HEK293 (cell line): Measurements from ENCODE around the gene PNMA1.

Experiments
- CTCF ChIA-PET: fragments of 350-600 bp; formaldehyde crosslinking; extraction: SDS; loops from one replicate; lab custom pipeline; 2021; ENCODE audit warnings: antibody characterized with exemption; lab: Yijun Ruan, JAX
- POLR2A ChIA-PET: fragments of 300-600 bp; formaldehyde crosslinking; extraction: SDS; loops from one replicate; lab custom pipeline; 2020; ENCODE audit warnings: antibody characterized with exemption, inconsistent platforms; lab: Yijun Ruan, JAX
- H3K27ac ChIP-seq: fragments of 200-500 bp; sonication (Bioruptor generic); 2 replicates; pipeline ENCODE4 v1.5.1; 2014; ENCODE audit warnings: low read depth, low read length, control low read depth, inconsistent platforms; ENCODE audit errors: extremely low read depth
- H3K36me3 ChIP-seq, 2 experiments: fragments of 200-500 bp in 1 of 2; sonication (Bioruptor generic) in 1 of 2; 1 replicate in 1 of 2; 2 replicates in 1 of 2; pipeline ENCODE4 v1.5.1; 2014 to 2017; ENCODE audit warnings: inconsistent platforms in 2 of 2, low read length in 2 of 2; ENCODE audit not compliant: control insufficient read depth in 2 of 2, insufficient read depth in 1 of 2
- H3K4me1 ChIP-seq: fragments of 200-500 bp; sonication (Bioruptor generic); 2 replicates; pipeline ENCODE4 v1.5.1; 2014; ENCODE audit warnings: mild to moderate bottlenecking, low read length, inconsistent platforms; ENCODE audit not compliant: control insufficient read depth, insufficient read depth
- H3K4me3 ChIP-seq: 2 replicates; pipeline ENCODE4 v1.5.1; 2011; ENCODE audit warnings: low read depth, mild to moderate bottlenecking, control low read depth, low read length, moderate library complexity
- H3K9me3 ChIP-seq: fragments of 200-500 bp; sonication (Bioruptor generic); 2 replicates; pipeline ENCODE4 v1.5.1; 2014; ENCODE audit warnings: low read depth, low read length, inconsistent platforms; ENCODE audit not compliant: control insufficient read depth, insufficient read depth
- EGR2 ChIP-seq: fragments of 450-650 bp; formaldehyde crosslinking; IDR thresholded peaks from 2 replicates; pipeline ENCODE4 v1.5.1; 2016; ENCODE audit warnings: low read depth, missing biosample characterization, missing genetic modification characterization
- IKZF3 ChIP-seq: fragments of 450-650 bp; IDR thresholded peaks from 2 replicates; pipeline ENCODE4 v1.5.0; 2018; ENCODE audit warnings: missing biosample characterization, mild to moderate bottlenecking, missing genetic modification characterization, moderate library complexity
- MZF1 ChIP-seq: fragments of 450-650 bp; formaldehyde crosslinking; IDR thresholded peaks from 2 replicates; pipeline ENCODE4 v1.5.1; 2017; ENCODE audit warnings: missing biosample characterization, missing genetic modification characterization, borderline replicate concordance
- SP3 ChIP-seq: fragments of 450-650 bp; formaldehyde crosslinking; IDR thresholded peaks from 2 replicates; pipeline ENCODE4 v1.5.1; 2016; ENCODE audit warnings: missing biosample characterization, missing genetic modification characterization
- ZBTB17 ChIP-seq: fragments of 450-650 bp; formaldehyde crosslinking; IDR thresholded peaks from 2 replicates; pipeline ENCODE4 v1.5.1; 2016; ENCODE audit warnings: missing biosample characterization, missing genetic modification characterization
- ZBTB8A ChIP-seq: fragments of 450-650 bp; formaldehyde crosslinking; IDR thresholded peaks from 2 replicates; pipeline ENCODE4 v1.5.1; 2016; ENCODE audit warnings: missing biosample characterization, missing genetic modification characterization
- ZNF2 ChIP-seq: fragments of 450-650 bp; formaldehyde crosslinking; IDR thresholded peaks from 2 replicates; pipeline ENCODE4 v1.5.1; 2016; ENCODE audit warnings: missing biosample characterization, missing genetic modification characterization
- ZNF311 ChIP-seq: fragments of 450-650 bp; formaldehyde crosslinking; IDR thresholded peaks from 2 replicates; pipeline ENCODE4 v1.5.1; 2017; ENCODE audit warnings: missing biosample characterization, missing genetic modification characterization, borderline replicate concordance
- ZNF335 ChIP-seq: fragments of 450-650 bp; formaldehyde crosslinking; conservative IDR thresholded peaks from 2 replicates; pipeline ENCODE4 v1.5.1; 2016; ENCODE audit warnings: missing biosample characterization, missing genetic modification characterization
- ZNF391 ChIP-seq: fragments of 450-650 bp; formaldehyde crosslinking; IDR thresholded peaks from 2 replicates; pipeline ENCODE4 v1.5.1; 2016; ENCODE audit warnings: low read depth, missing biosample characterization, missing genetic modification characterization, borderline replicate concordance
- ZNF571 ChIP-seq: fragments of 450-650 bp; formaldehyde crosslinking; IDR thresholded peaks from 2 replicates; pipeline ENCODE4 v1.5.0; 2017; ENCODE audit warnings: missing biosample characterization, missing genetic modification characterization
- ZNF654 ChIP-seq: fragments of 450-650 bp; formaldehyde crosslinking; IDR thresholded peaks from 2 replicates; pipeline ENCODE4 v1.5.1; 2016; ENCODE audit warnings: low read depth, missing biosample characterization, missing genetic modification characterization
- ZNF76 ChIP-seq: fragments of 450-650 bp; formaldehyde crosslinking; IDR thresholded peaks from 2 replicates; pipeline ENCODE4; 2016; ENCODE audit warnings: low read depth, missing biosample characterization, missing genetic modification characterization, borderline replicate concordance
- TF ChIP-seq, protein P1 (sequence below): fragments of 450-650 bp; formaldehyde crosslinking; IDR thresholded peaks from 2 replicates; pipeline ENCODE4 v1.5.1; 2016; ENCODE audit warnings: missing biosample characterization, missing genetic modification characterization
- TF ChIP-seq, protein P2 (sequence below): fragments of 450-650 bp; formaldehyde crosslinking; optimal IDR thresholded peaks from 2 replicates; pipeline ENCODE3; 2016; ENCODE audit warnings: missing biosample characterization, mild to moderate bottlenecking, missing genetic modification characterization
- TF ChIP-seq, protein P3 (sequence below): fragments of 450-650 bp; formaldehyde crosslinking; IDR thresholded peaks from 2 replicates; pipeline ENCODE4 v1.5.1; 2016; ENCODE audit warnings: missing biosample characterization, missing genetic modification characterization
- TF ChIP-seq, protein P4 (sequence below): fragments of 450-650 bp; formaldehyde crosslinking; IDR thresholded peaks from 2 replicates; pipeline ENCODE4 v1.5.1; 2017; ENCODE audit warnings: missing biosample characterization, mild to moderate bottlenecking, missing genetic modification characterization, moderate library complexity
- TF ChIP-seq, protein P5 (sequence below): fragments of 450-650 bp; formaldehyde crosslinking; IDR thresholded peaks from 2 replicates; pipeline ENCODE4 v1.5.1; 2016; ENCODE audit warnings: missing biosample characterization, missing genetic modification characterization, borderline replicate concordance
- TF ChIP-seq, protein P6 (sequence below): fragments of 450-650 bp; formaldehyde crosslinking; IDR thresholded peaks from 2 replicates; pipeline ENCODE4 v1.5.1; 2016; ENCODE audit warnings: missing biosample characterization, missing genetic modification characterization
- TF ChIP-seq, protein P7 (sequence below): fragments of 450-650 bp; formaldehyde crosslinking; IDR thresholded peaks from 2 replicates; pipeline ENCODE4 v1.5.1; 2016; ENCODE audit warnings: missing biosample characterization, missing genetic modification characterization

PNMA1 gene

DNA sequence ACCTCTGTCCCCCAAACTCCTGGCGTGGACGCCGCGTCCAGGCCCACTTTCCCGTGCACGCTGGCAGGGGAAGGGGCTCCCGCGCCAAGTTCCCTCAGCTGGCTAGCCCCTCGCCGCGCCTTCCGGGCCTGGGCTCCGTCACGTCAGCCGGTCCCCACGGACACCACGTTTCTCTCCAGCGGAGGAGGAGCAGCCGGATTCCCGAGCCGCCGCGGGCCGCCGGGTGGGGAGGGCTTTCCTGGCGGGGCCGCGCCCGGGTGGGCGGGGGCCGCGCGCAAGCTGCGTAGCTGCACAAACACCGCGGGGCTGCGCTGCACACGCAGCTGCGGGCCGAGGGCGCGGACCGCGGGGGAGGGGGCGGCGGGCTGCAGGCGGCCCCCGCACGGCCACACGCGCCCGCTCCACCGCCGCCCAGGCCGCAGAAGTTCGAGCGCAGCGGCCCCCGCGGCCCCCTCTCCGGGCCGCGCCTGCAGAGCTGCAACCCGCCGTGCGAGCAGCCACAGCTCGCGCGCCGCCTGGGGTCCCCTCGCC, 45.1 kb upstream of the PNMA1 start (continued):
- TF ChIP-seq, protein P1, sequence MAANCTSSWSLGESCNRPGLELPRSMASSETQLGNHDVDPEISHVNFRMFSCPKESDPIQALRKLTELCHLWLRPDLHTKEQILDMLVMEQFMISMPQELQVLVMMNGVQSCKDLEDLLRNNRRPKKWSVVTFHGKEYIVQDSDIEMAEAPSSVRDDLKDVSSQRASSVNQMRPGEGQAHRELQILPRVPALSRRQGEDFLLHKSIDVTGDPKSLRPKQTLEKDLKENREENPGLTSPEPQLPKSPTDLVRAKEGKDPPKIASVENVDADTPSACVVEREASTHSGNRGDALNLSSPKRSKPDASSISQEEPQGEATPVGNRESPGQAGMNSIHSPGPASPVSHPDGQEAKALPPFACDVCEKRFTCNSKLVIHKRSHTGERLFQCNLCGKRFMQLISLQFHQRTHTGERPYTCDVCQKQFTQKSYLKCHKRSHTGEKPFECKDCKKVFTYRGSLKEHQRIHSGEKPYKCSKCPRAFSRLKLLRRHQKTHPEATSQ (tag by site-specific recombination), result no peak
- TF ChIP-seq, protein P2, sequence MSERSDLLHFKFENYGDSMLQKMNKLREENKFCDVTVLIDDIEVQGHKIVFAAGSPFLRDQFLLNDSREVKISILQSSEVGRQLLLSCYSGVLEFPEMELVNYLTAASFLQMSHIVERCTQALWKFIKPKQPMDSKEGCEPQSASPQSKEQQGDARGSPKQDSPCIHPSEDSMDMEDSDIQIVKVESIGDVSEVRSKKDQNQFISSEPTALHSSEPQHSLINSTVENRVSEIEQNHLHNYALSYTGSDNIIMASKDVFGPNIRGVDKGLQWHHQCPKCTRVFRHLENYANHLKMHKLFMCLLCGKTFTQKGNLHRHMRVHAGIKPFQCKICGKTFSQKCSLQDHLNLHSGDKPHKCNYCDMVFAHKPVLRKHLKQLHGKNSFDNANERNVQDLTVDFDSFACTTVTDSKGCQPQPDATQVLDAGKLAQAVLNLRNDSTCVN (tag by site-specific recombination), result peak; percentile 83
- TF ChIP-seq ZNF335 (tag by site-specific recombination), result no peak; the same call in 1 of the 2 replicates
- TF ChIP-seq, protein P3, sequence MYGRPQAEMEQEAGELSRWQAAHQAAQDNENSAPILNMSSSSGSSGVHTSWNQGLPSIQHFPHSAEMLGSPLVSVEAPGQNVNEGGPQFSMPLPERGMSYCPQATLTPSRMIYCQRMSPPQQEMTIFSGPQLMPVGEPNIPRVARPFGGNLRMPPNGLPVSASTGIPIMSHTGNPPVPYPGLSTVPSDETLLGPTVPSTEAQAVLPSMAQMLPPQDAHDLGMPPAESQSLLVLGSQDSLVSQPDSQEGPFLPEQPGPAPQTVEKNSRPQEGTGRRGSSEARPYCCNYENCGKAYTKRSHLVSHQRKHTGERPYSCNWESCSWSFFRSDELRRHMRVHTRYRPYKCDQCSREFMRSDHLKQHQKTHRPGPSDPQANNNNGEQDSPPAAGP (tag by site-specific recombination), result no peak
- no peak for TF ChIP-seq ZNF2

DNA sequence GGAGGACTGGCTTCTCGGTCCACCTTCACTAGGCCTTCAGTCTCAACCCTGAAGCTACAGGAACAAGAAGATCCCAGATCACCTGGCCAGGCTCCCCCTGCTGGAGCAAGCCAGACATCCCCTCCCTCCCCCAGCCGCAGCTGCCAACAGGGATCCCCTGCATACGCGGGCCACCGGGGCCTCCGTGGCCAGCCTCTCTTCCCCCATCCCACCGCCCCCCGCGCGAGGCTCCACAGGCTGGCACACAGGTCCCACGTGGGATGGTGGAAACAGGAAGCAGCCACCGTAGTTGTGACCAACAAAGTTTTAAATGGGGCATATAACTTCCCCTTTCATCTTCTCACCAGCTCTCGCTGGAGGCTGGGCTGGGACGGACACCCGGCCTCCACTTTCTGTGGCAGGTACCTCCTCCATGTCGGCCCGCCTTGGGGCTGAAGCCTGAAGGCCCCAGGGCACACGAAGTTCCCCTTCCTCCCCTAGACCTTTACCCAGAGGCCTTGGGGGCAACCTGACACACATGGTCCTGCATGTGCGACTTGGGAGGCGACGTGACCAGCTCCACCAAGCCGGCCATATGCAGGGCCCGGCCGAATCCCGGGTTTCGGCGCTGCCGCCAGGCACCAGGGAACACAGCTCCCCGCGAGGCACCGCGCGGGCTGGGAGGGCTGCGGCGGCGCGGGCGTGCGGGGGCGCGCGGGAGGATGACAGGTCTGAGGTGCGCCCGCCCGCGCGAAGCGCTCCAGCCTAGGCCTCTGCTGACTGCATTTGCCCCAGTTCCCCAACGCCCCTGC, 44.4 kb upstream of the PNMA1 start:
- H3K9me3 ChIP-seq, result no peaks in the 10 kb centered on the region
- TF ChIP-seq ZBTB8A (tag by site-specific recombination) (peak; percentile 78), EGR2 (tag by site-specific recombination) (peak; percentile 60; the same call in 1 of the 2 replicates), ZNF571 (tag by site-specific recombination) (no peak), ZNF654 (tag by site-specific recombination) (peak; percentile 6; the same call in 1 of the 2 replicates), ZNF76 (tag by site-specific recombination) (peak; percentile 62), SP3 (tag by site-specific recombination) (peak; percentile 25; the same call in 1 of the 2 replicates), IKZF3 (tag by site-specific recombination) (0 out of 2 replicates have a peak, but pooled peaks have one; percentile 34), ZNF311 (no peak), MZF1 (tag by site-specific recombination) (peak; percentile 81), ZBTB17 (tag by site-specific recombination) (peak; percentile 88), ZNF391 (0 out of 2 replicates have a peak, but pooled peaks have one; percentile 29)
- TF ChIP-seq, protein P4, sequence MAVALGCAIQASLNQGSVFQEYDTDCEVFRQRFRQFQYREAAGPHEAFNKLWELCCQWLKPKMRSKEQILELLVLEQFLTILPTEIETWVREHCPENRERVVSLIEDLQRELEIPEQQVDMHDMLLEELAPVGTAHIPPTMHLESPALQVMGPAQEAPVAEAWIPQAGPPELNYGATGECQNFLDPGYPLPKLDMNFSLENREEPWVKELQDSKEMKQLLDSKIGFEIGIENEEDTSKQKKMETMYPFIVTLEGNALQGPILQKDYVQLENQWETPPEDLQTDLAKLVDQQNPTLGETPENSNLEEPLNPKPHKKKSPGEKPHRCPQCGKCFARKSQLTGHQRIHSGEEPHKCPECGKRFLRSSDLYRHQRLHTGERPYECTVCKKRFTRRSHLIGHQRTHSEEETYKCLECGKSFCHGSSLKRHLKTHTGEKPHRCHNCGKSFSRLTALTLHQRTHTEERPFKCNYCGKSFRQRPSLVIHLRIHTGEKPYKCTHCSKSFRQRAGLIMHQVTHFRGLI (tag by site-specific recombination), result 0 out of 2 replicates have a peak, but pooled peaks have one; percentile 40
- TF ChIP-seq, protein P5, sequence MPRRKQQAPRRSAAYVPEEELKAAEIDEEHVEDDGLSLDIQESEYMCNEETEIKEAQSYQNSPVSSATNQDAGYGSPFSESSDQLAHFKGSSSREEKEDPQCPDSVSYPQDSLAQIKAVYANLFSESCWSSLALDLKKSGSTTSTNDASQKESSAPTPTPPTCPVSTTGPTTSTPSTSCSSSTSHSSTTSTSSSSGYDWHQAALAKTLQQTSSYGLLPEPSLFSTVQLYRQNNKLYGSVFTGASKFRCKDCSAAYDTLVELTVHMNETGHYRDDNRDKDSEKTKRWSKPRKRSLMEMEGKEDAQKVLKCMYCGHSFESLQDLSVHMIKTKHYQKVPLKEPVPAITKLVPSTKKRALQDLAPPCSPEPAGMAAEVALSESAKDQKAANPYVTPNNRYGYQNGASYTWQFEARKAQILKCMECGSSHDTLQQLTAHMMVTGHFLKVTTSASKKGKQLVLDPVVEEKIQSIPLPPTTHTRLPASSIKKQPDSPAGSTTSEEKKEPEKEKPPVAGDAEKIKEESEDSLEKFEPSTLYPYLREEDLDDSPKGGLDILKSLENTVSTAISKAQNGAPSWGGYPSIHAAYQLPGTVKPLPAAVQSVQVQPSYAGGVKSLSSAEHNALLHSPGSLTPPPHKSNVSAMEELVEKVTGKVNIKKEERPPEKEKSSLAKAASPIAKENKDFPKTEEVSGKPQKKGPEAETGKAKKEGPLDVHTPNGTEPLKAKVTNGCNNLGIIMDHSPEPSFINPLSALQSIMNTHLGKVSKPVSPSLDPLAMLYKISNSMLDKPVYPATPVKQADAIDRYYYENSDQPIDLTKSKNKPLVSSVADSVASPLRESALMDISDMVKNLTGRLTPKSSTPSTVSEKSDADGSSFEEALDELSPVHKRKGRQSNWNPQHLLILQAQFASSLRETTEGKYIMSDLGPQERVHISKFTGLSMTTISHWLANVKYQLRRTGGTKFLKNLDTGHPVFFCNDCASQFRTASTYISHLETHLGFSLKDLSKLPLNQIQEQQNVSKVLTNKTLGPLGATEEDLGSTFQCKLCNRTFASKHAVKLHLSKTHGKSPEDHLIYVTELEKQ, result no peak
- TF ChIP-seq, protein P6, sequence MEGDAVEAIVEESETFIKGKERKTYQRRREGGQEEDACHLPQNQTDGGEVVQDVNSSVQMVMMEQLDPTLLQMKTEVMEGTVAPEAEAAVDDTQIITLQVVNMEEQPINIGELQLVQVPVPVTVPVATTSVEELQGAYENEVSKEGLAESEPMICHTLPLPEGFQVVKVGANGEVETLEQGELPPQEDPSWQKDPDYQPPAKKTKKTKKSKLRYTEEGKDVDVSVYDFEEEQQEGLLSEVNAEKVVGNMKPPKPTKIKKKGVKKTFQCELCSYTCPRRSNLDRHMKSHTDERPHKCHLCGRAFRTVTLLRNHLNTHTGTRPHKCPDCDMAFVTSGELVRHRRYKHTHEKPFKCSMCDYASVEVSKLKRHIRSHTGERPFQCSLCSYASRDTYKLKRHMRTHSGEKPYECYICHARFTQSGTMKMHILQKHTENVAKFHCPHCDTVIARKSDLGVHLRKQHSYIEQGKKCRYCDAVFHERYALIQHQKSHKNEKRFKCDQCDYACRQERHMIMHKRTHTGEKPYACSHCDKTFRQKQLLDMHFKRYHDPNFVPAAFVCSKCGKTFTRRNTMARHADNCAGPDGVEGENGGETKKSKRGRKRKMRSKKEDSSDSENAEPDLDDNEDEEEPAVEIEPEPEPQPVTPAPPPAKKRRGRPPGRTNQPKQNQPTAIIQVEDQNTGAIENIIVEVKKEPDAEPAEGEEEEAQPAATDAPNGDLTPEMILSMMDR, result peak; percentile 79
- TF ChIP-seq, protein P7, sequence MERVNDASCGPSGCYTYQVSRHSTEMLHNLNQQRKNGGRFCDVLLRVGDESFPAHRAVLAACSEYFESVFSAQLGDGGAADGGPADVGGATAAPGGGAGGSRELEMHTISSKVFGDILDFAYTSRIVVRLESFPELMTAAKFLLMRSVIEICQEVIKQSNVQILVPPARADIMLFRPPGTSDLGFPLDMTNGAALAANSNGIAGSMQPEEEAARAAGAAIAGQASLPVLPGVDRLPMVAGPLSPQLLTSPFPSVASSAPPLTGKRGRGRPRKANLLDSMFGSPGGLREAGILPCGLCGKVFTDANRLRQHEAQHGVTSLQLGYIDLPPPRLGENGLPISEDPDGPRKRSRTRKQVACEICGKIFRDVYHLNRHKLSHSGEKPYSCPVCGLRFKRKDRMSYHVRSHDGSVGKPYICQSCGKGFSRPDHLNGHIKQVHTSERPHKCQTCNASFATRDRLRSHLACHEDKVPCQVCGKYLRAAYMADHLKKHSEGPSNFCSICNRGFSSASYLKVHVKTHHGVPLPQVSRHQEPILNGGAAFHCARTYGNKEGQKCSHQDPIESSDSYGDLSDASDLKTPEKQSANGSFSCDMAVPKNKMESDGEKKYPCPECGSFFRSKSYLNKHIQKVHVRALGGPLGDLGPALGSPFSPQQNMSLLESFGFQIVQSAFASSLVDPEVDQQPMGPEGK (tag by site-specific recombination), result peak; percentile 32; the same call in 1 of the 2 replicates

More for the DNA sequence above, 44.4 kb upstream of the PNMA1 start:
- H3K27ac ChIP-seq, result peak overlapping the region; percentile 91
- H3K4me1 ChIP-seq, result peaks cover 27% of the 10 kb centered on the region
- peak overlapping the region; percentile 77 for H3K4me3 ChIP-seq
- H3K36me3 ChIP-seq, result peaks cover 0 to 3% of the 10 kb centered on the region in 2 experiments; a peak in 1 of 3 replicates
- CTCF ChIA-PET, result interaction anchor here (0.6 to 3.1 kb wide), 30 partner anchors 9 to 318 kb away, joined by 3 to 35 read pairs (median 4); no protein-coding TSS in a partner anchor
- POLR2A ChIA-PET, result interaction anchor here (0.5 to 3.2 kb wide), 10 partner anchors 9 to 814 kb away, joined by 3 to 52 read pairs (median 4); partner anchors contain the start of genes PNMA1 and PTGR2
